ENCODE measurements around the gene NRCAM. TPM values are rescaled to one million over a fixed set of nuclear protein-coding genes. Genes with fewer than 3 reads are reported as not detected.
"Not testable (repeated sequence)": the region's sequence is repeated elsewhere in the genome, so short reads cannot be mapped to it uniquely, and the experiment has no call there.

The NRCAM gene
- total RNA-seq, 1 donor from 2014 or later = 9.2 TPM

DNA sequence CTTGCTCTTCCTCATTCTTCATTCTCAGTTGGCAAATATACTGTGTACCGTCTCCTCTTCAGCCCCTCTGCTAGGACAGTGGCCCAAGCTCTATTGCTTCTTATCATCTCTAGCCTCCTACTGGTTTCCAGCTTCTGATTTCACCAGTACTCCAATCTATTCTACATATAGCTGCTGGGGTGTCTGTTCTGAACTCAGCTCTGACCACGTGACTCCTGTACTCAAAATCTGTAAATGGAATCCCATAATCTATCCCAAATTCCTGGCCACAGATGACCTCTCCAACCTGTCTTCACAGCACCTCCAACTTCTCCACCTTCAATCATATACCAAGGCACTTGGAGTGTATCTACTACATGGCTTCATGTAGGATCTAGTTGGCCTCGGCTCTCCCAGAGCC, 152.9 kb downstream of the NRCAM start:
- DNase-seq = no peak

DNA sequence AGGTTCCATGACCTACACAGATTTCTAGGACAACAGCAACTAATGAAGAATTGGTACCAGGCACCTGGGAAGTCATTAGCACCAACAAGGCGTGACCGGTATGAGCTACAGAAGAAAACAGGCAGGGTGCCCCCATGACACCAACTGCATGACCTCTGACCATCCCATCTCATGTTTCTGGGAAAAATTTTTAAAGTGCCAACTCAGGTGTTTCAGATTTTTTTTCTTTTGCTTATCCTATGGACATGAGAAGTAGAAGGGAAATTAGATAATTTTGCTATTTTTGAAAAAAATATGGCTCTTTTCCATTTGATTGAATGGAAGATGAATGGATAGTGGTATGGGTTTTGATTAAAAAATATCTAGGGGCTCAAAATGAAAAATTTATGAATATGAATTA, 154.8 kb downstream of the NRCAM start:
- no peak for DNase-seq

DNA sequence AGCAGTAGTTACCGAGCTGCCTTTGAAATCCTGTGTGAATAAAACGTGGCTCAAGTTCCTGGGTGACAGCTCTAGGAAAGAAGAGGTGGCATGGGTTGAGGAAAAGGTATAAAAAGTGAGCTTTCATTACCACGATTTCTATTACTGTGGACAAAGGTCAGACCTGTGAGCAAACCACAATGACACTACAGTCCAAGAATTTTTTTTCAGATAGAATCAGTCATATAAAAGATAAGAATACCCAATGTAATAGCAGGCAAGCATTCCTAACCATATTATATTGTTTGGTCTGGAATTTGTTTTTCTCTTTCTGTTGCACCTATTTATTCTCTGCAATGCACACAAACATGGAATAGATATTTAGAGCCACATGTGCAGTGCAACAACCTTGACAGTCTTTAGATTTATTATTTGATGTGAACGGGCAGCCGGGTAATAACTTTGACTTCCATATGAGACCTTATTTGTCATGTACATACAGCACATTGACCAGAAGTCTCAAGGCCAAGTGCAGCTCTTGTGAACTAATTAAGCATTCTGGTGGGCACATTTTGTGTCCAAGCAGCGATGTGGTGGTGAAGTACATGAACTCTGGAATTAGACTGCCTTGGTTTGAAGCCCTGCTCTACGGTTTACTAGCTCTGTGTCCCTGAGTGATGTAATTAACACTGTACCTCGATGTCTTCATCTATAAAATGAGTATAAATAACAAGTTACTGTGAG, 156.8 kb downstream of the NRCAM start:
- DNase-seq = peak; percentile 48

DNA sequence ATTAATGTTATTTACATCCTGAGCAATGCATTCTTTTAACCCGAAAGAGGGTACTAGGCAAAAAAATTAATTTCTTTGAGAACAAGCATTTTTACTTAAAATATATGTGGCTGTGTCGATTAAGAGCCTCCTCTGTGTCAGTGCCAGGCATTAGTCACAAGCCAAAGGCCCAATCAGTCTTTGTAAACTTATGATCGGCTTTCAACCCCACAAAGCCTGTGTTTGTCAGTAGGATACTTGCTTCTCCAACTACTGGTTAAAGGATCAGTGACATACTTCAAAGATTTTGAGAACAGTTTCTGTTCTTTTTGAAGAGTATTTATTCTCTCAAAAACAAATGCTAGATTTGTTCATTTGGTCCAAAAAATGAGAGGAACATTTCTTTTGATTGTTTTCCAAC, 159.3 kb downstream of the NRCAM start:
- peak; percentile 63 for DNase-seq

DNA sequence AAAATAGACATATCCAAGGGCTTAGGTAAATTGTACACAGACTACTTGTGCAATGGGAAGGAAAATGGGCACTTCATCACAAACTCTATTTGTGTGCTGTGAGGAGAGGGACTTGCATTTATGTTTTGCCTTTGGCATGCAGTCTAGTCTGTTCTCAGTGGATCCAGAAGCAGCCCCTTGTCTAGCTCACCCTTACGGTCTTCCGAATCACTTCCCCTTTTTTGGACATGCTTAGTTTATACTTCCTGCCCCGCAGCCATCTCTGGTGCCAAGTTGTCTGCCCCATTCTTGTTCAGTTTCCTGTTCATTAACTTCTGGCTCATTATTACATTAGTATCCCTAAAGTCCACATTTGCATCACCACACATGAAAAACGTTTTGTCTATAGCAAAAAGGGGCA, 161.6 kb downstream of the NRCAM start:
- peak; percentile 81 for DNase-seq

DNA sequence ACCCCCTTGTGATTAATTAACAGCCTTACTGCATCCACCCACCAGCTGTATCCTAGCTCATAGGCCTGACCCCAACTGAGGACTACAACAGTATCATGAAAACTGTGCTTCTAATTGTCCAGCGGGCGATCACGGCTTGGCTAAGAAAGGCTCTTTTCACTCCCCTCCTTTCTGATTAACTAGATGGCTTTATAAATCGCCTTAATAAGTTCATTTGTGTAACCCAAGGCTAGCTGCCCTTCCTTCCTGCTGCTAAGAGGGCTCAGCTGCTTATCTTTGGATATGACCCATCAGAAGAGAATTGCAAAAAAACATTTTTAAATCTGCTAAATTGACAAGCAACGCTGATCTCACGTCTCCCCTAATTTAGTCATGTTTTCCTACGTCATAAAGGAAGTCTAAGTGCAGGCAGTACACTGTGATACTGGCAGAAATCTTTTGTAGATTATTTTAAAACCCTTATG, 163.1 kb downstream of the NRCAM start:
- peak; percentile 87 for DNase-seq

DNA sequence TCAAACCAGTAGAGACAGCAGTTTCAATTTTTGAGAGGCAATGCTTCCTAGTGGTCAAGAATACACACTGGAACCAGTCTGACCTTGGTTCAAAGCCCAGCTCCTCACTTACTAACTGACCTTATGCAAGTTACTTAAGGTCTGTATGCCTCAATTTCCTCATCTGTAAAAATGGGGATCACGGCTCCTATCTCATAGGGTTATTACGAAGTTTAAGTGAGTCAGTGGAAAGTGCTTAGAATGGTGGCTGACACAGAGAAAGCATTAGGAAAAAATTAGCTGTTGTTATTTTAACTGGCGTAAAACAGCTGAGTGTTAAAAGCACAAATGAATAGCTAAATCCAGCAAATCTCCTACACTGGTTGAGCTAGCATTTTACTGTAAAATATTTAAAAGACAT, 163.7 kb downstream of the NRCAM start:
- peak; percentile 47 for DNase-seq

DNA sequence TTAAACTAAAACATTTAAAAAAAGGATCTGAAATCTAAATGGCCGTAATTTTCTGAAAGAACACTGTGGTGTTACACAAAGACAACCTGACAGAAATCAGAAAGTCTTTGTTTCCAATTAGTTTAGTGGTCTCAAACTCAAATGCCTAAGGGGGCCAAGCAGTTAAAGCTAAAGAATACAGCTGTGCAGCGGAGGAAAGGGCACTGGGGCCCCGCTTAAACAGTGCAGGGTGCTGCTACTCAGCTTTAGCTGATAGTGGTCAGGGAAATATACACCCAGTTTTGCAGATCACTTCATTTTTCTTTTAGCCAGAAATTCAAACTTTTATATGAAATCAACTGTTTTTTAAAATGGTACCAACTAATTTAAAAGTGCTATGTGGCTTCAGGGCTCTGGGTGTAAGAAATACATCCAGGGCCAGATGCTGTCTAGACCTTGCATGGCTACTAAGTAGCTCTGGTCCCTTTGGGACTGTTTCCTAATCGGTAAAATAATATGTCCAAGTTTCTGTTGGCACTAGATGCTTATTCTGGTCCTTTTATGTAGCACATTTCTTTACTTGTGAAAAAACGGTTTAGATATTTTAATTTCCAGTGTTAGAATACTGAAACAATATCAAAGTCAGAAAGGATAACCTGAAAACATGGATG, 164.3 kb downstream of the NRCAM start:
- no peak for DNase-seq

DNA sequence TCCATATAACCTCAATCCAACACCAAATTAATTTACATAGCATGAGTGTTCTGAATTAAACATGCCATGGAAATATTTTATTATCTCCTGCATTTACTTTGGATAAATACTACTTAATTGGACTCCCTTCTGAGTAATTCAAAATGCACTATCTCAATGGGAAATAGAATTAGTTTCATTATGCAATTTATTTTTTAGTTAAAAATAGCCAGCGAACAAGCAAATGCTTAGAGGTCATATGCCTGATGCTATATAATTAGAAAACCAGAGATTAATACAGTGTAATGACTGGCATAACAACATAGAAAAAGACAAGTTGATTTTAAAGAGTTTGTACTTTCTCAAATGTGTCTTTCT, 165.1 kb downstream of the NRCAM start:
- no peak for DNase-seq

DNA sequence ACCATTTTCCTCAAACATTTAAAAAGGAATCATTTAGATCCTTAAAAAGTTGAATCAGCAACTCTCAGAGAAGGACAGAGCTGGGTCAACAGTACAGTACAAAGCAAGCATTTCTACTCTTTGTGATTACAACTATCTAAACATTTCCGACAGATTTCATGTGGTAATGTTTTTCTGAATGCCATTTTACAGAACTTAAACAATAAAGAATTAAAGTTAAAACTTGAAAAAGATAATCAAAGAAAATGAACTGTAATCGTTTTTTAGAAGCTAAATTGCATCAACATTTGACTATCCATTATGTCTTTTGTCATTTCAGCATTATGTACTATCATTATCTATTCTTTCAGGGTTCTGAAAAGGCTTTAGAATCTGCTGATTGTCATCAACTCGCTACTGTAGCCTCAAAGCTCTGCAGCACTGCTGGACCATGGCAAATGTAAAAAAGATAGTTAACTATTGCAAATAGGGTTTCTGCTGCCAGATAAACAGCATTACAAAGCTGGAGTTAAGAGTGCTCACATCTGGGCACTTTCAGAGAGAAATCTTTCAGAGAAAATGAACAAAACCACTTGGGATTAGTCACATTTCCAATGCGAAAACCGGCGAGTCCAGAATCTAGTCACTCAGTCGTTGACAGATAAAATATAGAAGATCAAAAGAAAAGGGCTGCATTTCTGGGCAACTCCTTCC, 165.6 kb downstream of the NRCAM start:
- DNase-seq = no peak

DNA sequence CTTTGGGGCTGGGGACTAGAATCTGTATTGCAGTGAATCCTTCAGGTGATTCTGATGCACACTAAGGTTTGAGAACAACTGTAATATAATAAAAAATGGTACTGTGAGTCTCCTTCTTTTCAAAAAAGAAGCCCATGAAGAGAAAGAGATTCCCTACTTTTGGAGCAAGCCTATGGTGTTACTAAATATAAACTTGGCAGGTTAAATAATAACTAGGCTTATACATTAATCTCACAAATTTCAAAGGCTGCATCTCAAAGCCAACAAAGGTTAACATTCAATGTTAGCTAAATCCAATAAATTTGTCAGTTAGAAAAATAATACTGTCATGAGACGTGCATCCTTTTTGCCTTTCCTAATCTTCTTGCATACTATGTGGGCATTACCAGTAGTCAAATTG, 166.4 kb downstream of the NRCAM start:
- no peak for DNase-seq

DNA sequence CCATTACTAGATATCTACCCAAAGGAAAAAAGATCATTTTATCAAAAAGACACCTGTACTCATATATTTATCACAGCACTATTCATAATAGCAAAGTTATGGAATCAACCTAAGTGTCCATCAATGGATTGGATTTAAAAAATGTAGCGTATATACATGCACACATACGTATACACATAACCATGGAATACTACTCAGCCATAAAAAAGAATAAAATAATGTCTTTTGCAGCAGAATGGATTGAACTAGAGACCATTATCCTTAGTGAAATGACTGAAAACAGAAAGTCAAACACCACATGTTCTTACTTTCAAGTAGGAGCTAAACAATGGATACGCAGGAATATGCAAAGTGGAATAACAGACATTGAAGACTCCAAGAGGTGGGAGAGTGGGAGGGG, 168.4 kb downstream of the NRCAM start:
- DNase-seq = no peak

DNA sequence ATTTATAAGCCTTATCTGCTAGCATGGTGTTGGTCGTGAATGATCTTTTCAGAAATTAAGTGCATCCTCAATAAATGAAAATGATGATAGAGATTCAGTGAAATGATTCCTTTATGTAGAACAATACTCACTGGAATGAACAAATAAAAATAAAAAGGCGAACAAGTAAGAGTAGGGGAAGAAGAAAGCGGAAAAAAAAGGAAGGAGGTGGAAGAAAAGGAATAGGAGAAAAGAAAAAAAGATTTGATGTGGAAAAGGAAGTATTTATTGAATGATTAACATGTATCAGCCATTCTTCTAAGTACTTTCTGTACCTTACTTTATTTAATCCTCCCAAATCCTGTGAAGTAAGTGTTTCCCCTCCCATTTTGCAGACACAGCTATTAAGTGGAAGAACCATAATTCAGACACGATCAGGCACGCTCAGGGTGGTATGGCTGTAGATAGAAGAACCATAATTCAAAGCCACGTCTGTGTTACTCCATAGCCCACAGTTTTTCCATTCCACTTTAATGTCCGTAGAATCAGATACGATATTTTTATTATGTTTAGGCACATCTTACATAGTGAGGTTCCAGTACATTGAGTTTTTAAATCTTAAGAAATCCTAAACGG, 169.8 kb downstream of the NRCAM start:
- DNase-seq = no peak

DNA sequence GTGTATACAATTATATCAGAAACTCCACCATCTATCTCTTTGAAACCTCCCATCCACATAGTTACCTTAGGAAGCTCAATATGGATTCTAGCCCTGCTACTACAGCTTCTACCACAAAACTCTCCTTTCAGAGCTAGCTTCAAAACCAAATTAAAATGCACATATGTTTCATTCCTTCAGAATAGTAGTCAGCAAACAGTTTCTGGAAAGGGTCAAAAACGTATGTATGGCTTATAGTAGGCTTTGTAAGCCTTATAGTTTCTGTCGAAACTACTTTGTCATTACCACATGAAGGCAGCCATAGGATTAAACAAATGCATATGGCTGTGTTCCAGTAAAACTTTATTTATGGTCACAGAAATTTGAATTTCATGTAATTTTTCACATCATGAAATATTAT, 170.5 kb downstream of the NRCAM start:
- DNase-seq = no peak

DNA sequence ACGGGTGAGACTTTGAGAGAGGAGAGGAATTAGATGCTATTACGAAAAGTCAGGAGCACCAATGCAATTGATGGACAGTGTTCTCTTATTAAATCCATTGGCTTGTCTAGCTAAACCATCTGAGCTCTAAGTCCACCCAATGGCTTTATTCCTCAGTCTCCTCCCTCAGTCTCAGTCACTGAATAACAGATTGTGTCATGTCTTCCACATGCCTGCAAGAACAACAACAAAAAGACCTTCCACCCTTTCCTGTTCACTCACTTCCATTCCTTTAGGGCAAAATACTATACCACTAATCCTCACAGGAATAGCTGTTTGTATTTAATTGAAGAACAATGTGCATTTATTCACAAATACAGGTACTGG, 171.2 kb downstream of the NRCAM start:
- no peak for DNase-seq

DNA sequence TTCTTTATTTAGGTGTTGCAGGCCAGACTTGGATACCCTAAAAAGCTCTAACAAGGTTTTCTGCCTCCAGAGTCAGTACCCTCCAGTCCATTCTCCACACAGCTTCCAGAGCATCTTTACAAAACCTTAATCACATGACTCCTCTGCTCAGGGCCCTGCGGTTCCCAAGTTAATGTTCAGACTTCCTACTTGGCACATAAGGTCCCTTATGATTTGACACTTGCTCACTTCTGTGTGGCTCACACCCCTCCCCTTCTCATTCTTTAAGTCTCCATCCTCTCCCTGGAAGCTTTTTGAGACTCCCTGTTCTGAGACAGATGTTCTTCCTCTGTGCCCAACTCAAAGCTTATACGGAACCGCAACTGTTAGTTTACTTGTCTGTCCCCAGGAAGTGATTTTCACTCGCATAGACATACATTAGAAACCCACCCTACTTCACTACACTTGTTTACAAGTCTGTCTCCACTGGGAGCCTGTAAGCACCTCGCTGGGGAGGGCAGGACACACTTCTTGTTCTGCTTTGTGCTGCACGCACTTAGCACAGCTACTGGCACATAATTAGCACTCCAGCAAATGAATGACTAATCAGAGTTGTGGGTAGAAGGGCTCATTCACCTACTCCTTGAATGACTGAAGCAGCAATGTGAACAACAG, 171.8 kb downstream of the NRCAM start:
- no peak for DNase-seq

DNA sequence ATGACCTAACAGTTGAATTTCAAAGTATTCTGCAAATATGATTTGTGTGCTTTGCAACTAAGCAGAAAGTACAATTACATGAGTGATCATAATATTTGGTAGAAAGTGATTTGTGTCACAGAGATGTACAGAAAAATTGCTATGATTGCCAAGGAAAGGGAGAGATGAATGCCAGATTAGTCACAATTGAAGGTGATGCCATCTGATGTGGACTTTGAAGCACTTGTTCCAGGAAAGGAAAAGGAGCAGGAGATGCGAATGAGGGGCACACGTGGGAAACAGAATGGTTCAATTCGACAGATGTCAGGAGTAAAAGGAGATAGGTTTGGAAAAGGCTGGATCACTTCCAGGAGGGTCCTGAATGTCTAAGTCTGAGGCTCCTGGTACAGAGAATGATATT, 173.0 kb downstream of the NRCAM start:
- DNase-seq = peak; percentile 38

DNA sequence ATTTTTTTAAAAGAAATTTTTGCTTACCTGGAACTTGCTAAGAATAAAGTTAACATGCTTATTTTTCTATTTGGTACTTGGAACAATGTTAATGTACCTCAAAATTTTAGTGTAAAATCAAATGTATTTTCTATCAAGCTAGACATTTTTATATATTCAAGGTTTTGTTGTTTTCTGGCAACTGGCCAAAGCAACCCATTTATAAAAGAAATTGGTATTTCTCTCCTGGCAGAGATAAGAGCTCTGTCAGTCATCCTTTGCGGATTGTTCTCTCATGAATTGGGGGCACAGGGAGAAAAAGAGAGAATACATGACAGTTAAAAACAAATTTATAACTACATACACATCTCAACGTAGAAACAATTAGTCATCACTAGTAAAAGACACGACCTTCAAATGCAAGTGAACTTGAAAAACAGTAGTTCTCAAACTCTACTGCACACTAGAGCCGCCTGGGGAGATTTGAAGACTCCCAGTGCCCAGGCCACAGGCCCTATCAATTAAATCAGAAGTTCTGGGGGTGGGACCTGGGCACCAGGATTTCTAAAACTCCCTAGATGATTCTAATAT, 173.7 kb downstream of the NRCAM start:
- DNase-seq = peak; percentile 62

DNA sequence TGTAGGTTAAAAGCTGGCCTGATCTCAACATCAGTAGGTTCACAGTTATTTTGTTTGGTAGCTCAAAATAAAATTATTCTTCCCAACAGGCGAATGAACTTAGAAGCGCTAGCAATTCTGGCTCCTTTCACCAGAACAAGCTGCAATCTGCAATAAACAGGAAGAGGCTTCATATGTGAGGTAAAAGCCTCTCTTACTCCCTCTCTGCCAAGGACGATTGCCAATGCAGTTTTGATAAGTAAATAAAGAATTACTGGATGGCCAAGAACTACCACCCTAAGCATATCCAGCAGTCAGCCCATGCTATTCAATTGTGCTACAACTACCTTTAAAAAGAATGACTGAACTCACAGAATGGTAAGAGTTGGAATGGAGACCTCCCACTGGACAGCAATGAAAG, 176.1 kb downstream of the NRCAM start:
- peak; percentile 53 for DNase-seq

DNA sequence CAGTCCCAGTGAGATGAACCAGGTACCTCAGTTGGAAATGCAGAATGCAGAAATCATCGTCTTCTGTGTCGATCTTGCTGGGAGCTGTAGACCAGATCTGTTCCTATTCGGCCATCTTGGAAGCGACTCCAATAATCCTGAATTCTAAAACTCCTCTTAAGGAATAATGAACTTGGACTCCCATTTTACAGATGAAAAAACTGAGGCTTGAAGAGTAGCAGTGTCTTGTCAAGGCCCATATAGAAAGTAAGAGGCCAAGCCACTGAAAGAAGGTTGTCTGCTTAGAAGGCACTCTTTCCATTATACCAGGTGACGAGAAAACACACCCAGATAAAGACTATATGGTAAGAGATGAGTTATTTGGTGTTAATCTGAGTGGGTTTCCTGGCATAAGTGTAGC, 177.5 kb downstream of the NRCAM start:
- DNase-seq = no peak

DNA sequence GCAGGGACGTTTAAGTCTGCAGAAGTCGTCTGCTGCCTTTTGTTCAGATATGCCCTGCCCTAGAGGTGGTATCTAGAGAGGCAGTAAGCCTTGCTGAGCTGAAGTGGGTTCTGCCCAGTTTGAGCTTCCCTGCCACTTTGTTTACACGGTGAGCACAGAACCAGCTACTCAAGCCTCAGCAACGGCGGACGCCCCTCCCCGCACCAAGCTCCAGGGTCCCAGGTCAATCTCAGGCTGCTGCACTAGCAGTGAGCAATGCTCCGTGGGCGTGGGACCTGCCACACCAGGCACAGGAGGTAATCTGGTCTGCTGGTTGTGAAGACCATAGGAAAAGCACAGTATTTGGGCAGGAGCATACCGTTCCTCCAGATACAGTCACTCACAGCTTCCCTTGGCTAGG, 178.0 kb downstream of the NRCAM start:
- no peak for DNase-seq

DNA sequence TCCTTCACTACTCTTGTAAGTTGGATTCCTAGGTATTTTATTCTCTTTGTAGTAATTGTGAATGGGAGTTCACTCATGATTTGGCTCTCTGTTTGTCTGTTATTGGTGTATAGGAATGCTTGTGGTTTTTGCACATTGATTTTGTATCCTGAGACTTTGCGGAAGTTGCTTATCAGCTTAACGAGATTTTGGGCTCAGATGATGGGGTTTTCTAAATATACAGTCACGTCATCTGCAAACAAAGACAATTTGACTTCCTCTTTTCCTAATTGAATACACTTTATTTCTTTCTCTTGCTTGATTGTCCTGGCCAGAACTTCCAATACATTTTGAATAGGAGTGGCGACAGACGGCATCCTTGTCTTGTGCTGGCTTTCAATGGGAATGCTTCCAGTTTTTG, 181.8 kb downstream of the NRCAM start:
- DNase-seq = not testable (repeated sequence)

DNA sequence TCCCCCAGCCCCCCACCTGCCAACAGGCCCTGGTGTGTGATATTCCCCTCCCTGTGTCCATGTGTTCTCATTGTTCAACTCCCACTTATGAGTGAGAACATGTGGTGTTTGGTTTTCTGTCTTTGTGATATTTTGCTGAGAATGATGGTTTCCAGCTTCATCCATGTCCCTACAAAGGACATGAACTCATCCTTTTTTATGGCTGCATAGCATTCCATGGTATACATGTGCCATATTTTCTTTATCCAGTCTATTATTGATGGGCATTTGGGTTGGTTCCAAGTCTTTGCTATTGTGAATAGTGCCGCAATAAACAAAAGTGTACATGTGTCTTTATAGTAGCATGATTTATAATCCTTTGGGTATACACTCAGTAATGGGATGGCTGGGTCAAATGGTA, 183.3 kb downstream of the NRCAM start:
- DNase-seq = not testable (repeated sequence)
